Measurements from ENCODE around the gene RTP2.

Gene RTP2

GRCh38 chr3:187702507-187703033 is at the start of gene RTP2:
TSS of gene RTP2 (minus strand) at chr3:187702557. CDS start at chr3:187702128, 429 bp downstream.
- DNase-seq = no peak

- DNase-seq = no peak
These were observed 48.3 kb upstream of the RTP2 start for GRCh38 chr3:187750513-187751123.

- DNase-seq = no peak
These were observed 47.7 kb upstream of the RTP2 start for GRCh38 chr3:187750006-187750512.

GRCh38 chr3:187748050-187748481 is 45.7 kb upstream of the RTP2 start:
- DNase-seq = no peak

- DNase-seq = no peak
These were observed 45.1 kb upstream of the RTP2 start for GRCh38 chr3:187747506-187747905.

- no peak for DNase-seq
These were observed 44.3 kb upstream of the RTP2 start for GRCh38 chr3:187746442-187747281.

GRCh38 chr3:187746059-187746441 is 43.7 kb upstream of the RTP2 start:
- DNase-seq = no peak

- DNase-seq = peak; percentile 57
These were observed 43.1 kb upstream of the RTP2 start, which contains the start of gene BCL6 for GRCh38 chr3:187745201-187746058. TSS of gene BCL6 (minus strand) at chr3:187745468. CDS start at chr3:187733693, 11,775 bp downstream.

- DNase-seq = no peak
These were observed 42.1 kb upstream of the RTP2 start for GRCh38 chr3:187744169-187745151.

GRCh38 chr3:187743195-187744141 is 41.1 kb upstream of the RTP2 start:
- no peak for DNase-seq

- no peak for DNase-seq
These were observed 40.2 kb upstream of the RTP2 start for GRCh38 chr3:187742351-187743171.

- no peak for DNase-seq
These were observed 39.3 kb upstream of the RTP2 start for GRCh38 chr3:187741403-187742350.

GRCh38 chr3:187740421-187741399 is 38.4 kb upstream of the RTP2 start:
- DNase-seq = no peak

GRCh38 chr3:187739561-187740332 is 37.4 kb upstream of the RTP2 start:
- DNase-seq = peak; percentile 10

GRCh38 chr3:187739094-187739560 is 36.8 kb upstream of the RTP2 start:
- DNase-seq = no peak
